SU-DHL-6 (cell line): ENCODE data around the gene ITGA8.
"Not testable (repeated sequence)": the region's sequence is repeated elsewhere in the genome, so short reads cannot be mapped to it uniquely, and the experiment has no call there.

Source experiments
- EZH2phosphoT487 ChIP-seq: fragments of 200-600 bp; sonication (generic), shearing (Covaris generic); conservative IDR thresholded peaks from 2 replicates; pipeline ENCODE4 v1.6.1; 2018; ENCODE audit warnings: mild to moderate bottlenecking, antibody characterized with exemption, low read length, moderate library complexity, mixed read lengths
- TF ChIP-seq, protein P1 (sequence below): fragments of 200-600 bp; sonication (generic); IDR thresholded peaks from one replicate; pipeline ENCODE4 v1.5.1; 2017; ENCODE audit warnings: antibody characterized with exemption, mild to moderate bottlenecking, low read length, moderate library complexity; ENCODE audit not compliant: insufficient read depth, poor library complexity, severe bottlenecking

DNA sequence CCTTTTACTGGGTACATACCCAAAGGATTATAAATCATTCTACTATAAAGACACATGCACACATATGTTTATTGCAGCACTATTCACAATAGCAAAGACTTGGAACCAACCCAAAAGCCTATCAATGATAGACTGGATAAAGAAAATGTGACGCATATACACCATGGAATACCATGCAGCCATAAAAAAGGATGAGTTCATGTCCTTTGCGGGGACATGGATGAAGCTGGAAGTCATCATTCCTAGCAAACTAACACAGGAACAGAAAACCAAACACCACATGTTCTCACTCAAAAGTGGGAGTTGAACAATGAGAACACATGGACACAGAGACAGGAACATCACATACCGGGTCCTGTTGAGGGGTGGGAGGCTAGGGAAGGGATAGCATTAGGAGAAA lies 88.5 kb downstream of the ITGA8 start:
- TF ChIP-seq, protein P1, sequence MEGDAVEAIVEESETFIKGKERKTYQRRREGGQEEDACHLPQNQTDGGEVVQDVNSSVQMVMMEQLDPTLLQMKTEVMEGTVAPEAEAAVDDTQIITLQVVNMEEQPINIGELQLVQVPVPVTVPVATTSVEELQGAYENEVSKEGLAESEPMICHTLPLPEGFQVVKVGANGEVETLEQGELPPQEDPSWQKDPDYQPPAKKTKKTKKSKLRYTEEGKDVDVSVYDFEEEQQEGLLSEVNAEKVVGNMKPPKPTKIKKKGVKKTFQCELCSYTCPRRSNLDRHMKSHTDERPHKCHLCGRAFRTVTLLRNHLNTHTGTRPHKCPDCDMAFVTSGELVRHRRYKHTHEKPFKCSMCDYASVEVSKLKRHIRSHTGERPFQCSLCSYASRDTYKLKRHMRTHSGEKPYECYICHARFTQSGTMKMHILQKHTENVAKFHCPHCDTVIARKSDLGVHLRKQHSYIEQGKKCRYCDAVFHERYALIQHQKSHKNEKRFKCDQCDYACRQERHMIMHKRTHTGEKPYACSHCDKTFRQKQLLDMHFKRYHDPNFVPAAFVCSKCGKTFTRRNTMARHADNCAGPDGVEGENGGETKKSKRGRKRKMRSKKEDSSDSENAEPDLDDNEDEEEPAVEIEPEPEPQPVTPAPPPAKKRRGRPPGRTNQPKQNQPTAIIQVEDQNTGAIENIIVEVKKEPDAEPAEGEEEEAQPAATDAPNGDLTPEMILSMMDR = not testable (repeated sequence)
- TF ChIP-seq EZH2phosphoT487 = not testable (repeated sequence)
